ENCODE results near the gene RPL19. TPM values are rescaled to one million over a fixed set of nuclear protein-coding genes. Genes with fewer than 3 reads are reported as not detected.
A peak's percentile ranks its signal among the peaks of the same experiment; 100 is the strongest.

Gene RPL19
- total and polyA plus RNA-seq, 8 donors, result 1,114 to 4,546 (median 2,476) TPM

DNA sequence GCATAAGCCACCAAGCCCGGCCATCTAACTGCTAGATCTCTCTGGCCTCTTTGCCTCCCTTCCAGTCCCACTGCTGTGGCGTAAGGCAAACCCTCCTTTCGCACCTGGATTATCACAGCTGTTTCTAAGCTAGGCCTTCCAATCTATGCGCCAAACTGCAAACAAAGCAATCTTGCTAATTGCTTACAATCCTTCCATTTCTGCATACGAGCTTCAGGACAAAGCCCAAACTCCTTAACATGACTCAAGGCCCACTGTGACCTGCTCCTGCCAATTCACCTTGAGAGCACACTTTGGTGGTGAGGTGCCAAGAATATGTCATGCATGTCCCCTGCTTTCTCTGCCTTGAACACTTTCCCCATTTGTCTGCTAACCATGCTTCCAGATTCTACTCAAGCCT lies 28.1 kb upstream of the RPL19 start:
- TF ChIP-seq POLR2A (IDR thresholded peaks at IDR 0.05), result no peak
- no peak for TF ChIP-seq EP300 (IDR thresholded peaks at IDR 0.05)
- TF ChIP-seq POLR2AphosphoS5 (IDR thresholded peaks at IDR 0.05), result no peak
- TF ChIP-seq, protein P1, sequence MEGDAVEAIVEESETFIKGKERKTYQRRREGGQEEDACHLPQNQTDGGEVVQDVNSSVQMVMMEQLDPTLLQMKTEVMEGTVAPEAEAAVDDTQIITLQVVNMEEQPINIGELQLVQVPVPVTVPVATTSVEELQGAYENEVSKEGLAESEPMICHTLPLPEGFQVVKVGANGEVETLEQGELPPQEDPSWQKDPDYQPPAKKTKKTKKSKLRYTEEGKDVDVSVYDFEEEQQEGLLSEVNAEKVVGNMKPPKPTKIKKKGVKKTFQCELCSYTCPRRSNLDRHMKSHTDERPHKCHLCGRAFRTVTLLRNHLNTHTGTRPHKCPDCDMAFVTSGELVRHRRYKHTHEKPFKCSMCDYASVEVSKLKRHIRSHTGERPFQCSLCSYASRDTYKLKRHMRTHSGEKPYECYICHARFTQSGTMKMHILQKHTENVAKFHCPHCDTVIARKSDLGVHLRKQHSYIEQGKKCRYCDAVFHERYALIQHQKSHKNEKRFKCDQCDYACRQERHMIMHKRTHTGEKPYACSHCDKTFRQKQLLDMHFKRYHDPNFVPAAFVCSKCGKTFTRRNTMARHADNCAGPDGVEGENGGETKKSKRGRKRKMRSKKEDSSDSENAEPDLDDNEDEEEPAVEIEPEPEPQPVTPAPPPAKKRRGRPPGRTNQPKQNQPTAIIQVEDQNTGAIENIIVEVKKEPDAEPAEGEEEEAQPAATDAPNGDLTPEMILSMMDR (IDR thresholded peaks at IDR 0.05), result no peak
- intact Hi-C loops (cut with DNase I; ENCODE audit: low total_unique reads), result no loop called here

DNA sequence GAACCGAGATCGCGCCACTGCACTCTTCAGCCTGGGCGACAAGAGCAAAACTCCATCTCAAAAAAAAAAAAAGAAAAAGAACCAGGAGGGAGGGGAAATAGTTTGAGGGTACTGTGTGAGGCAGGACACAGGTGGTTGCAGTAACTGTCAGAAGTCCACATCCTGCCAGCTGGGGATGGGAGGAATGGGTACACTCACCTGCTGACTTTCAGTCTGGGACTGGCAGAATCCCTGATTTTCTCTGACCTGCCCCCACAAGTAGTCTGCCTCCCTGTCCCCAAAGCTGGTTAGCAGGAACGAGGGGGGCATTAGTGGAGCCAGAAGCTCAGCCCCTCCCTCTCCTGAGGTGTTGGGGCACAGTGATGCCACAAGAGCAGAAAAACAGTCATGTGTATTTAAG lies 27.0 kb upstream of the RPL19 start:
- TF ChIP-seq EP300 (IDR thresholded peaks at IDR 0.05) (no peak), POLR2A (IDR thresholded peaks at IDR 0.05) (no peak), POLR2AphosphoS5 (IDR thresholded peaks at IDR 0.05) (no peak)
- TF ChIP-seq, protein P1 (IDR thresholded peaks at IDR 0.05), result no peak
- intact Hi-C loops (cut with DNase I; ENCODE audit: low total_unique reads), result no loop called here
- no peaks in the 10 kb centered on the region for H3K27me3 ChIP-seq
- no peak overlapping the region for H3K4me3 ChIP-seq
- peak in 1 of 2 donors; percentile 7 for DNase-seq
- H3K9me3 ChIP-seq, result no peaks in the 10 kb centered on the region
- no peak overlapping the region for H3K27ac ChIP-seq
- 67 to 82% (median 78%) methylated on average over 5 of the region's 5 CpGs for WGBS, 5 donors
- peaks cover 0 to 11% (median 3%) of the 10 kb centered on the region in 4 donors for H3K4me1 ChIP-seq
- H3K36me3 ChIP-seq, result peaks cover 9 to 30% (median 25%) of the 10 kb centered on the region in 4 donors

More for the DNA sequence above, 28.1 kb upstream of the RPL19 start:
- no peaks in the 10 kb centered on the region for H3K9me3 ChIP-seq
- 44 to 75% (median 52%) methylated on average over 5 of the region's 5 CpGs for WGBS, 5 donors
- H3K27me3 ChIP-seq, result no peaks in the 10 kb centered on the region
- H3K36me3 ChIP-seq, result peaks cover 5 to 19% (median 14%) of the 10 kb centered on the region in 4 donors
- no peak overlapping the region for H3K4me3 ChIP-seq
- no peak overlapping the region for H3K27ac ChIP-seq
- peak in 1 of 2 donors; percentile 6 for DNase-seq
- peaks cover 0 to 20% (median 5%) of the 10 kb centered on the region in 4 donors for H3K4me1 ChIP-seq

DNA sequence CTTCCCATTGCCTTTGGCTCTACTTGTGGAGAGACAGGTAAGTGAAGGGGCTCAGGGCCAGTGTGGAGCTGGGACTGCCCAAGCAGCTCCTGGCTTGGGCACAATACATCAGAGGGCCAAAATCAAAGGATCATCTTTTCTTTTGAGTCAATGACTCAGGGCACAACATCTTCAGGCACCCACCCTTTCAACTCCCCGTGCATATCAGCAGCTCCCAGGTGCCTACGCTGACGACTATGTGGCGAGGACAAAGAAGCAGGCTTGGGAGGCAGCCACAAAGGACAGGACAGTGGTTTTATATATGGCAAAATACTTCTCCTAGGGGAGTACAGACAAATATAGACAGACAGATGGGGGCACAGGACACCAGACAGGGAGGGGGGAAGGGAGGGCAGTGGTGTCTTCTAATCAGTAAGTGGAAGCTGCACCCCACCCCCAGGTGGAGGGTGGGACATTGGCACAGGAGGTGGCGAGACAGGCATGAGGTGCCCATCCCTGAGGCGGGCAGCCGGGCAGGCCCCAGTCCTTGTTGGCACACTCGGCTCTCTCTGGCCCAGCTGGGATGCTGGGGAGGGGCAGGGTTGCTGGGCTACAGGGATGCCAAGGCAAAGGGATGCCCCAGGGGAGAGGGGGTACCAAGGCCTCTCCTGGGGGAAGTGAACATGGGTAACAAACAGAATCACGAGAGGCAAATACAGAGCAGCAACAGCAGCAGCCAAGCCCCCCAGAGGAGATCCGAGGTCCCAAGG lies 26.4 kb upstream of the RPL19 start:
- H3K4me1 ChIP-seq, result peaks cover 0 to 11% (median 3%) of the 10 kb centered on the region in 4 donors
- peak in 1 of 2 donors; percentile 11 for DNase-seq
- no peaks in the 10 kb centered on the region for H3K27me3 ChIP-seq
- TF ChIP-seq EP300 (IDR thresholded peaks at IDR 0.05) (no peak), POLR2A (IDR thresholded peaks at IDR 0.05) (no peak), POLR2AphosphoS5 (IDR thresholded peaks at IDR 0.05) (no peak)
- TF ChIP-seq, protein P1 (IDR thresholded peaks at IDR 0.05), result no peak
- no peak overlapping the region for H3K4me3 ChIP-seq
- peaks cover 9 to 32% (median 26%) of the 10 kb centered on the region in 4 donors for H3K36me3 ChIP-seq
- H3K9me3 ChIP-seq, result no peaks in the 10 kb centered on the region
- H3K27ac ChIP-seq, result no peak overlapping the region
- intact Hi-C loops (cut with DNase I; ENCODE audit: low total_unique reads), result no loop called here
- WGBS, 5 donors, result 55 to 66% (median 59%) methylated on average over 10 of the region's 10 CpGs

DNA sequence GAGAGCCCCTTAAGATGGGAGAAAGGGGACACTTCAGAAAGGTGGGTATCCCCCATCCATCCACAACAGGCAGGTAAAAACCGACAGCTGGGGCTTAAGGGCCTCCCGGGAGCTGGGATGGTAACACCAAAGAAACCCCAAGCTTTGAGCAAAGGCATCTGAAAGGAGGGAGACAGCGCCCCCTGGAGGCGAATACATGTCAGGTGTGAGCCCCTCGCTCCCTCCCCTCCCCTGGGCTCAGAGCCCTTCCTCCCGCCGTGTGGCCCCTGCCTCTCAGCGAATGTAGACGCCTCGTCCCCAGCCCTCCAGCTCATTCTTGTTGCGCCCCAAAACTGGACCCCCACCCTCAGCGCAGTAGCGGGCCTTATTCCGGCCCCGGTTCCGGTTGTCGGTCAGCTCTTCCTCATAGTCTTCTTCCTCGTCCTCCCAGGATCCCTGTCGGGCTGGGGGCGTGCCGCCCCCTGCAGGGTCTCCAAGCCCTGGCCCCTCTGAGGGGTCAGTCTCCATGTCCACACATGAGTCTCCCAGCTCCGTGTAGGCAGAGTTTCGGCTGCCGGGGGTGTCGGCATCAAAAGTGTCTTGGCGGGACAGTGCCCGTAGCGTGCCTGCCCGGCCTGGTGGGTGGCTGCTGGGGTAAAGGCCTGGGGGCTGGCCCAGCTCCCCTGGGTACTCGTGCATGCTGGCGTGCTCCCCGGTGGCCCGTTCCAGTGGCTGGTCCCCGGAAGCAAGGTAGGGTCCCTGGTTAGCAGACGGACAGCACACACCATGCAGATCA lies 25.0 kb upstream of the RPL19 start:
- Histone ChIP-seq H3K4me1 (peaks cover 0 to 11% (median 3%) of the 10 kb centered on the region in 4 donors), H3K27me3 (no peaks in the 10 kb centered on the region), H3K4me3 (no peak overlapping the region), H3K27ac (no peak overlapping the region), H3K9me3 (no peaks in the 10 kb centered on the region), H3K36me3 (peaks cover 9 to 43% (median 32%) of the 10 kb centered on the region in 4 donors)
- no peak for TF ChIP-seq EP300 (IDR thresholded peaks at IDR 0.05)
- TF ChIP-seq, protein P1 (IDR thresholded peaks at IDR 0.05), result peak in 5 of 7 experiments; percentile 63 to 90 (median 71)
- intact Hi-C loops (cut with DNase I; ENCODE audit: low total_unique reads), result no loop called here
- WGBS, 5 donors, result 55 to 66% (median 63%) methylated on average over 30 to 35 of the region's 35 CpGs
- DNase-seq, result peak; percentile 81 to 91

Data from stomach (tissue), 9 donors.